ENCODE measurements around the gene CACNG6. TPM values are rescaled to one million over a fixed set of nuclear protein-coding genes. Genes with fewer than 3 reads are reported as not detected.

The CACNG6 gene
- total RNA-seq, 1 donor from 2014 or later: not detected

DNA sequence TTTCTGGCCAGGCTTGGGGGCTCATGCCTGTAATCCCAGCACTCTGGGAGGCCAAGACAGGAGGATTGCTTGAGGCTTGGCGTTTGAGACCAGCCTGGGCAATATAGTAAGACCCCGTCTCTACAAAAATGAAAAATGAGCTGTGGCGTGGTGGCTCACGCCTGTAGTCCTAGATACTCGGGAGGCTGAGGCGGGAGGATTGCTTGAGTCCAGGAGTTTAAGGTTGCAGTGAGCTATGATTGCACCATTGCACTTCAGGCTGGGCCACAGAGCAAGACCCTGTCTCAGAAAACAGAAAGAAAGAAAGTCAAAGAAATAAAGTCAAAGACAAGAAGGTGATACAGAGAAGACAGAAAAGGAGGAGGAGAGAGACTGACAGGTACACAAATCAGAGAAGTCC is 2.5 kb upstream of the CACNG6 start:
- TF ChIP-seq CTCF (IDR thresholded peaks at IDR 0.05): no peak
- H3K36me3 ChIP-seq: no peaks in the 10 kb centered on the region
- no peak overlapping the region for H3K4me3 ChIP-seq
- peaks cover 13% of the 10 kb centered on the region for H3K27me3 ChIP-seq
- intact Hi-C loops (cut with DNase I): no loop called here
- no peaks in the 10 kb centered on the region for H3K9me3 ChIP-seq
- peaks cover 0 to 2% of the 10 kb centered on the region in 2 donors for H3K4me1 ChIP-seq
- DNase-seq (ENCODE audit: low spot score in 2 of 2): no peak
- H3K27ac ChIP-seq: no peak overlapping the region

DNA sequence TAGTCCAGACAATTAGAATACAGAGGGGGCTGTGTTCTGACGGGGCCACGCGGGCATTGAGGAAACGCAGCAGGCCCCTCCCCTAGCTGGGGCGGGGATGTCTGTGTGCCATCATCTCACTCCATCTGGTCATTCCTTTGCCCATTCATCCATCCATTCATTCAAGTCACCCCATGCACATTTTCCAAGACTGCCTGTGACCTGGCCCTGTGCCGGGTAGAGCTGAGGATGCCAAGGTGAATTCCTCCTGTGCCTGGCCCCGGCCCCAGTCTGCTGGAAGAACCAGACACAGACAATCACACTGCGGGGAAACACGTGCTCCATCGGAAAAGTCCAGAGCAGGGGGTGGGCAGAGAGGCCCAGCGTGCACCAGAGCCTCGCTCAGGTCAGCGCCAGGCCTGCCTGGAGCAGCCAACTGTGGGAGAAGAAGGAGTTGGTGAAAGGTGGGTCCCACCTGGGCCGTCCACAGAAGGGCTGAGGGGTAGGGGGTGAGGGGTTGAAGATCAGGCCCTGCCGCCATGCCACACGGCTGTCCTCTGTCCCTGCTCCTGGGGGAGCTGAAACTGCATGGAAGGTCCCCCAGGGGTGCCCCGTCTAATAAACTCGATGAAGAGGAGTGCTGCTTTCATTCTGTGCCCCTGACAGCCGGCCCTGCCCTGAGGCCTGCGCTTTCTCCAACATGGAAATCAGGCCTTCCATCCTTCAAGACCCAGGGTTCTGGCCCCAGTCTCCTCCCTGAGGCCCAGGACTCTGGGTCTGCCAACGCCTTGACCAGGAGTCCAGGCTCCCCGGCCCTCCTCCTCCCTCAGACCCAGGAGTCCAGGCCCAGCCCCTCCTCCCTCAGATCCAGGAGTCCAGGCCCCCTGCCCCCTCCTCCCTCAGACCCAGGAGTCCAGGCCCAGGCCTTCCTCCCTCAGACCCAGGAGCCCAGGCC is 1.6 kb upstream of the CACNG6 start:
- Histone ChIP-seq H3K4me3 (no peak overlapping the region), H3K27ac (no peak overlapping the region), H3K36me3 (no peaks in the 10 kb centered on the region), H3K27me3 (peaks cover 13% of the 10 kb centered on the region), H3K9me3 (no peaks in the 10 kb centered on the region), H3K4me1 (peaks cover 0 to 2% of the 10 kb centered on the region in 2 donors)
- no peak for TF ChIP-seq CTCF (IDR thresholded peaks at IDR 0.05)
- no peak for DNase-seq (ENCODE audit: low spot score in 2 of 2)
- intact Hi-C loops (cut with DNase I): no loop called here

- TF ChIP-seq CTCF (IDR thresholded peaks at IDR 0.05): no peak
- intact Hi-C loops (cut with DNase I): no loop called here
- no peak overlapping the region for H3K27ac ChIP-seq
Measured at GRCh38 chr19:53992211-53992610, 774 bp downstream of the CACNG6 start.

GRCh38 chr19:53992815-53993214 is 1.4 kb downstream of the CACNG6 start:
- TF ChIP-seq CTCF (IDR thresholded peaks at IDR 0.05): no peak
- Histone ChIP-seq H3K4me1 (peaks cover 0 to 2% of the 10 kb centered on the region in 2 donors), H3K27me3 (peaks cover 13% of the 10 kb centered on the region), H3K27ac (no peak overlapping the region), H3K36me3 (no peaks in the 10 kb centered on the region), H3K9me3 (no peaks in the 10 kb centered on the region), H3K4me3 (no peak overlapping the region)
- intact Hi-C loops (cut with DNase I): no loop called here
- DNase-seq (ENCODE audit: low spot score in 2 of 2): no peak

More at GRCh38 chr19:53992211-53992610, 774 bp downstream of the CACNG6 start:
- Histone ChIP-seq H3K4me3 (no peak overlapping the region), H3K4me1 (peaks cover 0 to 2% of the 10 kb centered on the region in 2 donors), H3K36me3 (no peaks in the 10 kb centered on the region), H3K9me3 (no peaks in the 10 kb centered on the region), H3K27me3 (peaks cover 13% of the 10 kb centered on the region)
- no peak for DNase-seq (ENCODE audit: low spot score in 2 of 2)

DNA sequence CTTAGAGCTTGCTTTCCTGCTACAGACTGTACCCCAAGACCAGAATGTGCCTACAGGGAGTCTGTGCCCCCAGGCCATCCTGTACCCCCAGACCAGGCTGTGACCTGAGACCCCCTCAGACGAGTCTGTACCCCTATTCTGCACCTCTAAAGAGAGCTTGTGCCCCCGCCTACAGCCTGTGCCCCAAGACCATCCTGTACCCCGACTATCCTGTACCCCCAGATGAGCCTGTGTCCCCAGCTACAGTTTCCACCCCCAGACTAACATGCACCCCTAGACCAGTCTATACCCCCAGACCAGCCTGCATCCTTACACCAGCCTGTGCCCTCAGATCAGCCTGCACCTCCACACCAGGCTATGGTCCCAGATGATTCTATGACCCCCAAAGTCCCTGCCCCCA is 2.0 kb downstream of the CACNG6 start:
- Histone ChIP-seq H3K9me3 (no peaks in the 10 kb centered on the region), H3K36me3 (no peaks in the 10 kb centered on the region), H3K4me3 (no peak overlapping the region), H3K27me3 (peaks cover 13% of the 10 kb centered on the region), H3K27ac (no peak overlapping the region), H3K4me1 (peaks cover 0 to 2% of the 10 kb centered on the region in 2 donors)
- no peak for DNase-seq (ENCODE audit: low spot score in 2 of 2)
- intact Hi-C loops (cut with DNase I): no loop called here
- TF ChIP-seq CTCF (IDR thresholded peaks at IDR 0.05): no peak

Measured in ascending aorta (tissue), 2 donors.